ENCODE results near the gene ZNF862.

The ZNF862 gene

GRCh38 chr7:149846436-149847046 lies 8.4 kb downstream of the ZNF862 start:
- no peak for DNase-seq

DNA sequence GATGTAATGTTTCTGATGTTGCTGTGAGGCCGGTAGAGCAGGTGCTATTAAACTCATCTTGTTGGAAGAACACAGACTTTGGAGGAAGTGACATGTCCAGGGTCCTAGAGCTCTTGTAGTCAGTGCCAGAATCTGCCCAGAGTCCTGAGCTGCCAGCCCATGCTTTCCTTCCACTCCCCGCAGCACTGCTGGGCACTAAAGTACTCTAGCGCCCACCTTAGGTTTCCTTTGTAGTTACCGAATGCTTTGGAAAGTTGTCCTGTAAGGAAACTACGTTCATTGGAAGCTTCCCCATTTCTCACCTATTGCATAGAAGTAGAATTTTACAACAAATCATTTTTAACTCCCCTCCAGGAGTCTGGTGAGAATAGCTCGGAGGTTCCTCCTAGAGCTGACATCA lies 11.0 kb downstream of the ZNF862 start:
- DNase-seq = no peak

- no peak for DNase-seq
These were observed 11.9 kb downstream of the ZNF862 start for GRCh38 chr7:149850007-149850594.

- no peak for DNase-seq
These were observed 12.5 kb downstream of the ZNF862 start for GRCh38 chr7:149850716-149851115.

GRCh38 chr7:149851449-149851848 lies 13.3 kb downstream of the ZNF862 start:
- DNase-seq = no peak

- no peak for DNase-seq
These were observed 15.0 kb downstream of the ZNF862 start for GRCh38 chr7:149853157-149853556.

- peak; percentile 94 for DNase-seq
These were observed 16.6 kb downstream of the ZNF862 start for GRCh38 chr7:149854611-149855360.

DNA sequence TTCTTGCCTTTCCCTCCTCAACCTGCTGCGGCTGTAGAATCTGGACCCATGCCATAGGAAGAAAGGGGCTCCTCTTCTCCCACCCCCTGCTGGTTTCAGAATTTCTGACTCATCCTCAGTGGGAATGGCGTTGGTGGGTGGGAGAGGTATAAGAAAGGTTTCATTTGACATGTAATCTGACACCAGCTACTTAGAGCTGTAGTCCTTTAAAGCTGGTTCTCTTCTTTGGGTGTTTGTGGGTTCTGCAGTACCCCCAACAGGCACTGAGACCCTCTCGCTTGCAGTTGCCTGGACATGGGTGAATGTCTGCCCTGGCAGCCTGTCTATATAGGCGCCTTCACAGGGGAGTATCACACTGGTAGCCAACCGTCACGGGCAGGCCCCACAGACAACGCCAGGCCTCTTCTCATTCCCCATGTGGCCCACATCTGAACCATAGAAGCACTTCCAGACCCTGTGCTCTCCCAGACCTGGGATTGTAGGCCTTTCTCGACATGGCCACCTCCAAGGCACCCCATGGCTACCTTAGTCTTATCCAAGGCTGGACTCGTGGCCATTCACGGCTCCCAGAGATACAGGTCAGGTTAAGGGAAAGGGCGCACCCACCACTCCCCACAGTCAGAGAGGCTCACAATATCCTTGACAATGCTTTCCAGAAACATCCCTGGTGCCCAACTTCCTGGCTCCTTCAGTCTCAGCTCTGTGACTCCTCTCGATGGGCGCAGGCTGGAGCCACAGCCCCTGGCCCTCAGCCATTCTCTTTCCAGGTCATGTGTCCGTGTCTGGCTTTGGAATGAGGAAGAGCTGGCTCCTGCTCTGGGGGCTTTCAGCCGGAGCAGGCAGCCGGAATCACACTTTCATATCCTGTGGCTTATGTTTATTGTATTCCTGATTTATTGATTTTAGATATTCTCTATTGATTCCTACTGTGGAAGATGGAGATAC lies 17.5 kb downstream of the ZNF862 start:
- DNase-seq = peak; percentile 72

- DNase-seq = no peak
These were observed 18.4 kb downstream of the ZNF862 start for GRCh38 chr7:149856583-149856982.

DNA sequence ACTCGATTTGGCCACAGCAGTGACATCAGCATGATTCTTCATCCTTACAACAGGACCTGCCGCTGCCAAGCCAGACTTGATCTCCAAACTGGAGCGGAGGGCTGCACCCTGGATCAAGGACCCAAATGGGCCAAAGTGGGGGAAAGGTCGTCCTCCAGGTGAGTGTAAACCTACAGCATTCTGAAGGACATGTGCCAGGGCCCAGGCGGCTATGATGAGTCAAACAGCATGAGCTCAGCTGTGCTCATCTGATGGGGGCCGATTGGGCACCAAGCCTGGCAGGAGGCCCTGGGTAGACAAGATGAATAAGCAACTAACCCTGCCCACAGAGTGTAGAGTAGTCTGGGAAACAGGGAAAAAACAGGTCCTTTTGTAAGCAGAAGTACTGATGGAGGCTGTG lies 21.2 kb downstream of the ZNF862 start:
- no peak for DNase-seq

DNA sequence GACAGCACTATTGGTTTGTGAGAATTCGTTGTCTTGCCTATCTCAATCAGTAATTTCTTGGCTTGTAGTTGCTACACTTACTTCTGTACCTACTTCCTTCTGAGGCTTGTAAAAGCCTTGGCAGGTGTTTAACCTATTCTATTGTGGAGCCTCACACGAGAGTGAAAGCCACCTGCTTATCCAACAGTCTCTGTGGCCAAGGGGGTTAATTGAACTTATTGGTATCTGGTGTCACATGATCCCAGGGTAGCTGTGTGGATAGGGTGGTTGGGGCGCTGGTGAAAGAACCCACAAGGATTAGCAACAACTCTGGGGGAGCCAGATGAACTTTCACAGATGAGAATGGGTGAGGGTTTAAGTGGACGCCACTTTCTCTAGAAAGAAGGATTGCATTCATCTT lies 21.7 kb downstream of the ZNF862 start:
- DNase-seq = no peak

GRCh38 chr7:149860821-149861727 lies 22.9 kb downstream of the ZNF862 start:
- DNase-seq = no peak

DNA sequence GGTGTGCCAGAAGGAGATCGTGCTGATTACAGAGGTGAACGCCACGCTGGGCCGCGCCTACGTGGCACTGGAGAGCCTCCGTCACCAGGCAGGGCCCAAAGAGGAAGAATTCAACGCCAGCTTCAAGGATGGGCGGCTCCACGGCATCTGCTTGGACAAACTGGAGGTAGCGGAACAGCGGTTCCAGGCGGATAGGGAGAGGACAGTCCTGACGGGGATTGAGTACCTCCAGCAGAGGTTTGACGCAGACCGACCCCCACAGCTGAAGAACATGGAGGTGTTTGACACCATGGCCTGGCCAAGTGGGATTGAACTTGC lies 23.5 kb downstream of the ZNF862 start:
- DNase-seq = no peak

DNA sequence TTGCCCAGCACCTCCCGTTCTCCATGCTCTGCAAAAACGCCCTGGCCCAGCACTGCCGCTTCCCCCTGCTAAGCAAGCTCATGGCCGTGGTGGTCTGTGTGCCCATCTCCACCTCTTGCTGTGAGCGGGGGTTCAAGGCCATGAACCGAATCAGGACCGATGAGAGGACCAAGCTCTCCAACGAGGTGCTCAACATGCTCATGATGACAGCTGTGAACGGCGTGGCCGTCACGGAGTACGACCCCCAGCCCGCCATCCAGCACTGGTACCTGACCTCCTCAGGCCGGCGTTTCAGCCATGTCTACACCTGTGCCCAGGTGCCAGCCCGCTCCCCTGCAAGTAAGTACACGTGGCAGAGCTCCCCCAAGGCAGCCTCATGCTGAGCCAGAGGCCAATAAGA lies 24.0 kb downstream of the ZNF862 start:
- DNase-seq = no peak

DNA sequence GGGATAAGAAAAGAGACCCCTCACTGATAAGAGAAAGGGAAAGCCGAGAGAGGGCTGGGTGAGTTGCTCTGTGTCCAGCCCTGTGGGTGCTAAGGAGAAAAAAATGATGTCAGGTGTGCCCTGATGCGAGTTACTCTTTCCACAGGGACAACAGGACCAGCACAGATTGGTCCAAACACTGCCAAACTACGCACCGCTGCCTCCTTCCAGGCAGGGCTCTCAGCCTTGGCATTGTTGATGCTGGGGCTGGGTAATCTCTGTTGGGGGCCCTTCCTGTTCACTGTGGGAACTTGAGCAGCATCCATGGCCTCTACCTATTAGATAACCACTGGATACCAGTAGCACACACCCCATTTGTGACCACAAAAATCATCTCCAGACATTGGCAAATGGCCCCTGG lies 25.3 kb downstream of the ZNF862 start:
- no peak for DNase-seq

DNA sequence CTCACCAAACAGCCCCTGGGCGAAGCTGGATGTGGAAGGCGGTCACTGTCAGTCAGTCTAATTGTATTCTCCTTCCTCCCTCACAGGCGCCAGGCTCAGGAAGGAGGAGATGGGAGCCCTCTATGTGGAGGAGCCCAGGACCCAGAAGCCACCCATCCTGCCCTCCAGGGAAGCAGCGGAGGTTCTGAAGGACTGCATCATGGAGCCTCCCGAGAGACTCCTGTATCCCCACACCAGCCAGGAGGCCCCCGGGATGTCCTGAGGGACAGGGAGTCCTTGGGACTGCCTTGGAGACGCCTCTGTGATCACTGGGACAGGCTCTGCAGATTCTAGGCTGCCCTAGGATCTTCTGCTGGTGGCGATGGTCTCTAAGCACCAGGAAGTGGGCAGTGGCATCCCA lies 25.8 kb downstream of the ZNF862 start:
- no peak for DNase-seq

DNA sequence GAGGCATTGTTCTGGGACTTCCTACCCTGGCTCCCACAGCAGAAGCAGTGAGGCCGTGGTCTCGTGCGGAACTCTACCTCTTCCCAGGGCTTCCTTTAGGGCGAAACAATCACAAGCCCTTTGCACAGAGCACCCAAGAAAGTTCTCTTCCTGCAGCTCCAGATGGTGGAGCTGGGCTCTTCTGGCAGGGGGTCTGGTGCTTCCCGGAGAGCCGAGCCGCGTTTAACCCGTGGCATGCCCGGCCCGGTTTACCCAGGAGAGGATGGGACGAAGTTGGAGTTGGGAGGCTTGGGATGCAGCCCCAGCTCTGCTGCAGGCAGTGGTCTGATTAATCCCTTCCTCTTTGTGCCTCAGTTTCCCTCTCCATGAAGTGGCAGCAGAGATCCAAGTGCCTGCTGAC lies 26.6 kb downstream of the ZNF862 start:
- no peak for DNase-seq

DNA sequence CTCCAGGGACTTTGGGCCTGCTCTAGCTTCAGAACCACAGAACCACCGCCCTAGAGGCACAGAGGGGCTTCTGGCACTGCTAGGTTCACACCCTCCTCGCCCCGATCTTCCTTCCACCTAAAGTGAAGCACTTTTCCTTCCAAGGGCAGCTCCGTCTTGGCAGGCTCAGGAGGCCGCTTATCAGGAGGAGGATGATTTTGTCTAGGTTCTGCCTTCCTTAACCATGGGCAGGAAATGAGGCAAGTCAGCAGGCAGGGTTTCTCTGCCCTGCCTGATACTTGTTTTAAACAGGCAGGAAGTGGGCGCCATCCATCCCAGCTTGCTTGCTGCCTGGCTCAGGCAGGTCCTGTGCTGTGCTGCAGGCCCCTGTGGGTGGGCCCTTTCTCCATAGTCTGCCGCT lies 27.3 kb downstream of the ZNF862 start:
- no peak for DNase-seq

DNA sequence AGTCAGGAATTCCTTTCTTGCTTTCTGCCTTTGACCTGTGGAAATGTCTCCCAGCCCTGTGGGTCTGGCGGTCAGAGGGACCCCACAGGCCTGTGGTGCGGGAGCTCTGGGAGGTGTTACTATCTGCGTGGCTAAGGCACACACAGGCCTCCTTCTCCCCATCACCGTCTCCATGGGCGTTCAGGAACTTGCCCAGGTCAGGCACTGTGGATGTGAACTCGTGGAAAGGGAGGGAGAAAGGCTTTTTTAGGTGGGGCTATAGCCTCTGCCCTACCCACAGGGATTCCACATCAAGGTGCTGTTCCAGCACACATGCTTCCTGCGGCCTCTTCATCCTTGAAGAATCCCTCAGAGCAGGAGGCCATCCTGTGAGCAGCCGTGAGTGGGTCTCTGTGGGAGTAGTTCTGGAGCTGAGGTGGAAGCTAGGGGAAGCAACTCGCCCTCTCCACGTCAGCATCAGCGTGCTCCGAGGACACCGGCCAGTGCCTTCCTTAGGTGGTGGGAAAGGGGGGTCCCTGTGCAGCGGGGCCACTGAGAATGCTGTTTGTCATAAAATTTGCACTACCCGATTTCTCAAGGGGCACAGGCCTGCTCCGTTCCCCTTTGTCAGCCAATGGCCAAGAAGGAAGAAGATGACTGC lies 28.1 kb downstream of the ZNF862 start:
- no peak for DNase-seq

DNA sequence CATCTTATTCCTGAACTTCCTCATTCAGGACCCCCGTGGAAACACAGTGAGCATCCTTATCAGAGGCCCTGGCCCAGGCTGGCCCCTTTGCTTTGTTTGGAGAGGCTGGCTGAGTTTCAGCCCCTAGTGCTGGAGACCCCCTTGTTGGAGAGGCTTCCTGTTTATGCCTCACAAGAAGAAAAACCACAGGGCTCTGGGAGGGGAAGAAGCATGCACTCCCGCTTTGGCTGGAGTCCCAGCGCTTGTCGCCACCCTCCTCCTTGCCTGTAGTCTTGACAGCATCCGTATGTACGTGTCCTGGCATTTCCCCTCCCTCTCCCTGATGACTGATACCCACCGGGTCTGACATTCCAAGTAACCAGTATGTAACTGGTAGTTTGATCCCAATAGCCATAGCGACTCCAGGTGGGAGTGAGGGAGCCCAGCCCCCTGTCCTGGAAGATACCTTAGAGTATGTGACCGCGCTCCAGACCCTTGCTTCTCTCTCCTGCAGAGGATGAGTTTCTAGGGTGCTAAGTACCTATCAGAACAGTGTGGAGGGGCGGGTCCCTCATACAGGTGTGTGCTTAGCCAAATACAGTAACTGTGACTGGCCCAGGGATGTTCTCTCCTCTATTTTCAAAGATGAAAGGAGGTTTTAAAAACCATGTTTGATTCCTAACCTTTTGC lies 28.7 kb downstream of the ZNF862 start:
- DNase-seq = no peak
